GM12878 (cell line): ENCODE results near the gene TJP1. TPM values are rescaled to one million over a fixed set of nuclear protein-coding genes. Genes with fewer than 3 reads are reported as not detected.
A peak's percentile ranks its signal among the peaks of the same experiment; 100 is the strongest.

Source experiments
- ATAC-seq: fragments of 200-7000 bp; cut with Tn5 transposase; 3 replicates; pipeline ENCODE4 v1.9.1; 2020; ENCODE audit warnings: mild to moderate bottlenecking, moderate library complexity
- BruUV-seq: library from RNA; stranded (reverse); fragments of 400-500 nt; replicated peaks from 2 replicates; lab custom pipeline; 2021; lab: Mats Ljungman, UMichigan
- CTCF ChIA-PET: fragments of 300-600 bp; sonication (Branson Sonifier 250); formaldehyde crosslinking; extraction: SDS; loops from one replicate; lab custom pipeline; 2021; ENCODE audit warnings: inconsistent platforms; lab: Yijun Ruan, JAX
- POLR2A ChIA-PET: fragments of 350-600 bp; formaldehyde crosslinking; extraction: SDS; loops from one replicate; lab custom pipeline; 2021; ENCODE audit warnings: inconsistent platforms; lab: Charles Lee
- RAD21 ChIA-PET: fragments of 300-600 bp; sonication (Branson Sonifier 250); formaldehyde crosslinking; loops from one replicate; lab custom pipeline; 2023; ENCODE audit warnings: antibody characterized with exemption; ENCODE audit not compliant: unreplicated experiment; lab: Charles Lee
- SMC1A ChIA-PET: fragments of 300-600 bp; sonication (Branson Sonifier 250); formaldehyde crosslinking; loops from one replicate; lab custom pipeline; 2023; ENCODE audit not compliant: unreplicated experiment, uncharacterized antibody; lab: Charles Lee
- DNase-seq: peaks from one replicate; pipeline ENCODE4 v3.0.0-alpha.2; 2011; ENCODE audit warnings: low read depth, low spot score
- FAIRE-seq: peaks from 3 replicates; lab custom pipeline; 2011; peaks lifted over from hg19 to GRCh38; lab: Jason Lieb, UNC
- H2AFZ ChIP-seq: 2 replicates; pipeline ENCODE4 v1.6.0; 2011; ENCODE audit warnings: low read depth, low read length, control low read depth; ENCODE audit not compliant: control insufficient read depth
- H3K27ac ChIP-seq: 2 replicates; pipeline ENCODE4 v1.5.1; 2011; ENCODE audit warnings: control low read depth; ENCODE audit not compliant: control insufficient read depth, insufficient read depth
- H3K27me3 ChIP-seq, 2 experiments: replicated peaks in 1 of 2; 2 replicates each; pipeline versions ENCODE4 v1.6.0 to v1.6.1; 2011; ENCODE audit warnings: low read length in 1 of 2; ENCODE audit not compliant: control insufficient read depth in 2 of 2, insufficient read depth in 2 of 2
- H3K36me3 ChIP-seq, 2 experiments: 2 replicates each; pipeline ENCODE4 v1.5.1; 2011; ENCODE audit warnings: low read length in 1 of 2; ENCODE audit not compliant: control insufficient read depth in 2 of 2, insufficient read depth in 2 of 2
- H3K4me1 ChIP-seq: 2 replicates; pipeline ENCODE4 v1.6.1; 2011; ENCODE audit warnings: mild to moderate bottlenecking, low read length, moderate library complexity, mixed read lengths; ENCODE audit not compliant: control insufficient read depth, insufficient read depth
- H3K4me2 ChIP-seq: 2 replicates; pipeline ENCODE4 v1.6.0; 2011; ENCODE audit warnings: control low read depth; ENCODE audit not compliant: control insufficient read depth, insufficient read depth
- H3K4me3 ChIP-seq: fragments of 200-600 bp; sonication (generic); 2 replicates; pipeline ENCODE4 v1.5.1; 2016
- H3K79me2 ChIP-seq: 2 replicates; pipeline ENCODE4 v1.6.0; 2011; ENCODE audit warnings: low read length; ENCODE audit not compliant: control insufficient read depth, insufficient read depth
- H3K9ac ChIP-seq: 2 replicates; pipeline ENCODE4 v1.8.0; 2011; ENCODE audit warnings: low read length, control low read depth, mixed read lengths; ENCODE audit not compliant: control insufficient read depth, insufficient read depth
- H3K9me3 ChIP-seq: replicated peaks from 3 replicates; pipeline ENCODE4 v1.5.1; 2011; ENCODE audit warnings: mild to moderate bottlenecking, low read length; ENCODE audit not compliant: control insufficient read depth, insufficient read depth
- H4K20me1 ChIP-seq: 2 replicates; pipeline ENCODE4 v1.6.0; 2011; ENCODE audit not compliant: control insufficient read depth, insufficient read depth
- CHD4 ChIP-seq: fragments of 200-600 bp; sonication (generic); IDR thresholded peaks from 2 replicates; pipeline ENCODE4 v1.6.1; 2016; ENCODE audit warnings: mild to moderate bottlenecking
- HDGF ChIP-seq: fragments of 450-650 bp; IDR thresholded peaks from 2 replicates; pipeline ENCODE4 v1.6.1; 2016; ENCODE audit warnings: antibody characterized with exemption
- IKZF2 ChIP-seq, 2 experiments: fragments of 450-650 bp; IDR thresholded peaks; 2 replicates each; pipeline ENCODE4 v1.6.1; 2017; ENCODE audit warnings: mild to moderate bottlenecking in 2 of 2, moderate library complexity in 2 of 2
- RAD21 ChIP-seq: IDR thresholded peaks from 2 replicates; pipeline ENCODE4 v1.6.1; 2011; ENCODE audit warnings: mild to moderate bottlenecking, low read depth, low read length, moderate library complexity; ENCODE audit not compliant: insufficient read depth
- RELA ChIP-seq: fragments of 450-650 bp; IDR thresholded peaks from 2 replicates; pipeline ENCODE4 v1.8.0; 2014; ENCODE audit warnings: borderline replicate concordance; ENCODE audit not compliant: partially characterized antibody
- SIX5 ChIP-seq: IDR thresholded peaks from 2 replicates; pipeline ENCODE4 v1.6.1; 2011; ENCODE audit warnings: mild to moderate bottlenecking, low read depth, low read length, moderate library complexity; ENCODE audit not compliant: severe bottlenecking
- SMARCA5 ChIP-seq: fragments of 450-650 bp; IDR thresholded peaks from 2 replicates; pipeline ENCODE4 v1.6.1; 2017; ENCODE audit warnings: mild to moderate bottlenecking
- ZNF274 ChIP-seq: IDR thresholded peaks from one replicate; pipeline ENCODE4 v1.8.0; 2011; ENCODE audit not compliant: insufficient read length, insufficient read depth
- ZZZ3 ChIP-seq: IDR thresholded peaks from 2 replicates; pipeline ENCODE4 v1.6.1; 2011; ENCODE audit warnings: low read depth; ENCODE audit not compliant: control insufficient read depth, insufficient read length
- WGBS: methylation state at CpG from one replicate; pipeline ENCODE4 v1.1.6; 2016; ENCODE audit warnings: low lambda C conversion rate; ENCODE audit not compliant: insufficient replicate concordance, insufficient coverage; ENCODE audit errors: missing lambda C conversion rate; 5-methylcytosine and 5-hydroxymethylcytosine counted together
- in situ Hi-C: fragments of 300-500 bp; cut with MboI; formaldehyde crosslinking; loops from 9 replicates; pipeline ENCODE4 v1.14.3; 2018; ENCODE audit warnings: mixed read lengths
- intact Hi-C: fragments of 100-400 bp; cut with micrococcal nuclease; formaldehyde crosslinking; loops from one replicate; pipeline ENCODE4 v1.14.2; 2022; ENCODE audit not compliant: unreplicated experiment
- polyA plus RNA-seq, 11 experiments: library from polyadenylated mRNA; depleted of rRNA in 4 of 11; unstranded in 6 of 11; stranded (reverse) in 5 of 11; fragments of >200 nt; fragmentation: Nextera tagmentation in 4 of 11; fragmentation: Illumina TruSeq in 1 of 11; extraction: Ambion mirVana in 4 of 11; extraction: Trizol in 1 of 11; gene quantifications; 1 replicate in 1 of 11; 2 replicates in 10 of 11; pipeline versions ENCODE4 v1.2.1 to v1.2.3, GENCODE V29; 2011 to 2016; ENCODE audit warnings: inconsistent platforms in 2 of 11, missing spikeins in 2 of 11, low read depth in 1 of 11
- total RNA-seq, 4 experiments: library from RNA; depleted of rRNA in 3 of 4; stranded (reverse); fragments of >200 nt in 3 of 4; fragmentation: Illumina TruSeq in 1 of 4; extraction: Trizol in 1 of 4; gene quantifications; 2 replicates each; pipeline versions ENCODE4 v1.2.1 to v1.2.3, GENCODE V29; 2013 to 2021
- TF ChIP-seq, protein P1 (sequence below): fragments of 150-350 bp; IDR thresholded peaks from 2 replicates; pipeline ENCODE4 v1.6.1; 2016; ENCODE audit warnings: low read depth, low read length
- TF ChIP-seq, protein P2 (sequence below), 3 experiments: IDR thresholded peaks in 2 of 3; conservative IDR thresholded peaks in 1 of 3; 2 replicates each; pipeline ENCODE4 v1.5.1; 2011; ENCODE audit warnings: low read depth in 3 of 3, low read length in 3 of 3, mild to moderate bottlenecking in 3 of 3, control low read depth in 2 of 3, moderate library complexity in 2 of 3, inconsistent platforms in 1 of 3, mixed read lengths in 1 of 3; ENCODE audit not compliant: control insufficient read depth in 2 of 3, insufficient read depth in 1 of 3; ENCODE audit errors: extremely low read depth in 1 of 3
- TF ChIP-seq, protein P3 (sequence below): fragments of 450-650 bp; IDR thresholded peaks from 2 replicates; pipeline ENCODE4 v1.6.1; 2018; ENCODE audit warnings: mild to moderate bottlenecking, low read depth, moderate library complexity; ENCODE audit not compliant: partially characterized antibody
- TF ChIP-seq, protein P4 (sequence below): fragments of 450-650 bp; IDR thresholded peaks from 2 replicates; pipeline ENCODE4 v1.6.1; 2014; ENCODE audit warnings: mild to moderate bottlenecking

Gene TJP1
- total and polyA plus RNA-seq, 10 of the 15 experiments (the other 5 are each of a cell fraction or from before 2014, with no cell fraction given) = 0.01 to 0.49 (median 0.08) TPM; not detected in 7

DNA sequence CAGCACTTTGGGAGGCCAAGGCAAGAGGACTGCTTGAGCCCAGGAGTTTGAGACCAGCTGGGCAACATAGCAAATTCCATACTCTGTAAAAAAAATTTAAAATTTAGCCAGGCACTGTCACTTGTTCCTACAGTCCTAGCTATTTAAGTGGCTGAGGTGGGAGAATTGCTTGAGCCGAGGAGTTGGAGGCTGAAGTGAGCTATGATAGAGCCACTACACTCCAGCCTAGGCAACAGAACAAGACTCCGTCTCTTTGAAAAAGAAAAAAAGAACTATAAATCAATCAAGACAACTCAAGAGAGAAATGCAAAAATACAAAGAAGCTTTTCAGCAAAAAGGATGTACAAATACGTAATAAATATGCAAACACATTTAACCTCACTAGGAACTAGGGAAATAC lies 78.8 kb downstream of the TJP1 start (continued):
- TF ChIP-seq, protein P1, sequence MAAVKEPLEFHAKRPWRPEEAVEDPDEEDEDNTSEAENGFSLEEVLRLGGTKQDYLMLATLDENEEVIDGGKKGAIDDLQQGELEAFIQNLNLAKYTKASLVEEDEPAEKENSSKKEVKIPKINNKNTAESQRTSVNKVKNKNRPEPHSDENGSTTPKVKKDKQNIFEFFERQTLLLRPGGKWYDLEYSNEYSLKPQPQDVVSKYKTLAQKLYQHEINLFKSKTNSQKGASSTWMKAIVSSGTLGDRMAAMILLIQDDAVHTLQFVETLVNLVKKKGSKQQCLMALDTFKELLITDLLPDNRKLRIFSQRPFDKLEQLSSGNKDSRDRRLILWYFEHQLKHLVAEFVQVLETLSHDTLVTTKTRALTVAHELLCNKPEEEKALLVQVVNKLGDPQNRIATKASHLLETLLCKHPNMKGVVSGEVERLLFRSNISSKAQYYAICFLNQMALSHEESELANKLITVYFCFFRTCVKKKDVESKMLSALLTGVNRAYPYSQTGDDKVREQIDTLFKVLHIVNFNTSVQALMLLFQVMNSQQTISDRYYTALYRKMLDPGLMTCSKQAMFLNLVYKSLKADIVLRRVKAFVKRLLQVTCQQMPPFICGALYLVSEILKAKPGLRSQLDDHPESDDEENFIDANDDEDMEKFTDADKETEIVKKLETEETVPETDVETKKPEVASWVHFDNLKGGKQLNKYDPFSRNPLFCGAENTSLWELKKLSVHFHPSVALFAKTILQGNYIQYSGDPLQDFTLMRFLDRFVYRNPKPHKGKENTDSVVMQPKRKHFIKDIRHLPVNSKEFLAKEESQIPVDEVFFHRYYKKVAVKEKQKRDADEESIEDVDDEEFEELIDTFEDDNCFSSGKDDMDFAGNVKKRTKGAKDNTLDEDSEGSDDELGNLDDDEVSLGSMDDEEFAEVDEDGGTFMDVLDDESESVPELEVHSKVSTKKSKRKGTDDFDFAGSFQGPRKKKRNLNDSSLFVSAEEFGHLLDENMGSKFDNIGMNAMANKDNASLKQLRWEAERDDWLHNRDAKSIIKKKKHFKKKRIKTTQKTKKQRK = no peak
- TF ChIP-seq SMARCA5 (no peak), RELA (no peak), HDGF (no peak)
- TF ChIP-seq, protein P2, sequence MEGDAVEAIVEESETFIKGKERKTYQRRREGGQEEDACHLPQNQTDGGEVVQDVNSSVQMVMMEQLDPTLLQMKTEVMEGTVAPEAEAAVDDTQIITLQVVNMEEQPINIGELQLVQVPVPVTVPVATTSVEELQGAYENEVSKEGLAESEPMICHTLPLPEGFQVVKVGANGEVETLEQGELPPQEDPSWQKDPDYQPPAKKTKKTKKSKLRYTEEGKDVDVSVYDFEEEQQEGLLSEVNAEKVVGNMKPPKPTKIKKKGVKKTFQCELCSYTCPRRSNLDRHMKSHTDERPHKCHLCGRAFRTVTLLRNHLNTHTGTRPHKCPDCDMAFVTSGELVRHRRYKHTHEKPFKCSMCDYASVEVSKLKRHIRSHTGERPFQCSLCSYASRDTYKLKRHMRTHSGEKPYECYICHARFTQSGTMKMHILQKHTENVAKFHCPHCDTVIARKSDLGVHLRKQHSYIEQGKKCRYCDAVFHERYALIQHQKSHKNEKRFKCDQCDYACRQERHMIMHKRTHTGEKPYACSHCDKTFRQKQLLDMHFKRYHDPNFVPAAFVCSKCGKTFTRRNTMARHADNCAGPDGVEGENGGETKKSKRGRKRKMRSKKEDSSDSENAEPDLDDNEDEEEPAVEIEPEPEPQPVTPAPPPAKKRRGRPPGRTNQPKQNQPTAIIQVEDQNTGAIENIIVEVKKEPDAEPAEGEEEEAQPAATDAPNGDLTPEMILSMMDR (IDR thresholded peaks at IDR 0.05 in 2 of 3, conservative IDR thresholded peaks at IDR 0.05 in 1 of 3; ENCODE audit: control insufficient read depth in 2 of 3, extremely low read depth in 1 of 3, insufficient read depth in 1 of 3, low read depth in 3 of 3, low read length in 3 of 3) = no peak

DNA sequence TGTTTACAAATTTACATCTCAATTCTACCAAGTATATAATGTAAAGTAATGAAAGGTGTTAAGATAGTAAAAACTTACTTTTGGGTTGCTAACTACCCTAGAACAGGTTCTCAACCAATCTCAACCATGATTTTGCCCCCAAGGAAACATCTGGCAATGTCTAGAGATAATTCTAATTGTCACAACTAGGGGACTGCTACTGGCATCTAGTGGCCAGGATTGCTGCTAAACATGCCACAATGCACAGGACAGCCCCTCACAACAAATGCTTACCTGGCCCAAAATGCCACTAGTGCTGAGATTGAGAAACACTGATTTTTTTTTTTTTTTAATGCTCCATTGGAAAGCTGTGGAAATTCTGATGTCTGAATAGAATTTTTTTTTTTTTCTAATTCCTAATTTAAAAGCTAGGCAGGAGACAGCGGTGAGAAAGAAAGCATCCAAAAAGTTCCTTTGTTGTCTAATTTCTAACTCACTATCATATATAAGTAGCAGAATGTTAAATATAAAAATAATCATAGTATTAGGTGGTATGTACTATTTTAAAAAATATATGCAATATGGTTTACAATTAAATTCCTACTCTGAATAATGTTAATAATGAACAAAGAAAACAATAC lies 81.5 kb downstream of the TJP1 start:
- Histone ChIP-seq H3K4me3 (no peak overlapping the region), H3K9ac (no peak overlapping the region), H3K4me2 (no peak overlapping the region), H3K4me1 (no peaks in the 10 kb centered on the region), H2AFZ (no peak overlapping the region), H3K9me3 (no peaks in the 10 kb centered on the region), H3K27me3 (no peaks in the 10 kb centered on the region), H3K36me3 (no peaks in the 10 kb centered on the region), H3K79me2 (no peaks in the 10 kb centered on the region), H3K27ac (no peak overlapping the region), H4K20me1 (no peaks in the 10 kb centered on the region)
- ChIA-PET RAD21 (interaction anchor here (1.6 kb wide), 1 partner anchor 639 kb away, joined by 4 read pairs; no protein-coding TSS in a partner anchor), CTCF (interaction anchor here (0.6 to 1.6 kb wide), 3 partner anchors 412 to 650 kb away, joined by 3 read pairs; no protein-coding TSS in a partner anchor), POLR2A (no interaction called here), SMC1A (no interaction called here)
- FAIRE-seq (no peak), ATAC-seq (peak; percentile 48; the same call in 1 of the 3 replicates), DNase-seq (no peak)
- WGBS = 80% methylated on average over 1 of the region's 1 CpG
- in situ Hi-C loops (no loop called here), intact Hi-C loops (loop anchor here (2.0 to 10.0 kb wide), 3 partner anchors 334 to 638 kb away; no protein-coding TSS in a partner anchor)
- no TSS peak for BruUV-seq
- no peak for TF ChIP-seq ZZZ3
- TF ChIP-seq, protein P3, sequence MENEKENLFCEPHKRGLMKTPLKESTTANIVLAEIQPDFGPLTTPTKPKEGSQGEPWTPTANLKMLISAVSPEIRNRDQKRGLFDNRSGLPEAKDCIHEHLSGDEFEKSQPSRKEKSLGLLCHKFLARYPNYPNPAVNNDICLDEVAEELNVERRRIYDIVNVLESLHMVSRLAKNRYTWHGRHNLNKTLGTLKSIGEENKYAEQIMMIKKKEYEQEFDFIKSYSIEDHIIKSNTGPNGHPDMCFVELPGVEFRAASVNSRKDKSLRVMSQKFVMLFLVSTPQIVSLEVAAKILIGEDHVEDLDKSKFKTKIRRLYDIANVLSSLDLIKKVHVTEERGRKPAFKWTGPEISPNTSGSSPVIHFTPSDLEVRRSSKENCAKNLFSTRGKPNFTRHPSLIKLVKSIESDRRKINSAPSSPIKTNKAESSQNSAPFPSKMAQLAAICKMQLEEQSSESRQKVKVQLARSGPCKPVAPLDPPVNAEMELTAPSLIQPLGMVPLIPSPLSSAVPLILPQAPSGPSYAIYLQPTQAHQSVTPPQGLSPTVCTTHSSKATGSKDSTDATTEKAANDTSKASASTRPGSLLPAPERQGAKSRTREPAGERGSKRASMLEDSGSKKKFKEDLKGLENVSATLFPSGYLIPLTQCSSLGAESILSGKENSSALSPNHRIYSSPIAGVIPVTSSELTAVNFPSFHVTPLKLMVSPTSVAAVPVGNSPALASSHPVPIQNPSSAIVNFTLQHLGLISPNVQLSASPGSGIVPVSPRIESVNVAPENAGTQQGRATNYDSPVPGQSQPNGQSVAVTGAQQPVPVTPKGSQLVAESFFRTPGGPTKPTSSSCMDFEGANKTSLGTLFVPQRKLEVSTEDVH = no peak
- TF ChIP-seq SIX5 = no peak
- no peak for TF ChIP-seq CHD4
- no peak for TF ChIP-seq ZNF274
- TF ChIP-seq, protein P4, sequence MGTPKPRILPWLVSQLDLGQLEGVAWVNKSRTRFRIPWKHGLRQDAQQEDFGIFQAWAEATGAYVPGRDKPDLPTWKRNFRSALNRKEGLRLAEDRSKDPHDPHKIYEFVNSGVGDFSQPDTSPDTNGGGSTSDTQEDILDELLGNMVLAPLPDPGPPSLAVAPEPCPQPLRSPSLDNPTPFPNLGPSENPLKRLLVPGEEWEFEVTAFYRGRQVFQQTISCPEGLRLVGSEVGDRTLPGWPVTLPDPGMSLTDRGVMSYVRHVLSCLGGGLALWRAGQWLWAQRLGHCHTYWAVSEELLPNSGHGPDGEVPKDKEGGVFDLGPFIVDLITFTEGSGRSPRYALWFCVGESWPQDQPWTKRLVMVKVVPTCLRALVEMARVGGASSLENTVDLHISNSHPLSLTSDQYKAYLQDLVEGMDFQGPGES = no peak
- peak; percentile 51 for TF ChIP-seq RAD21
- TF ChIP-seq IKZF2 (IDR thresholded peaks at IDR 0.05) = no peak
